Activated CD4-positive, alpha-beta T cell treated with anti-CD3 and anti-CD28 coated beads for 4 hours (primary cell): ENCODE data around the gene PRELID3B.

Experiments
- DNase-seq, 2 donors: peaks; one replicate each; pipeline ENCODE4 v3.0.0-alpha.2; 2020

The PRELID3B gene

GRCh38 chr20:58992911-58993310, 49.7 kb downstream of the PRELID3B start:
- DNase-seq, result no peak

DNA sequence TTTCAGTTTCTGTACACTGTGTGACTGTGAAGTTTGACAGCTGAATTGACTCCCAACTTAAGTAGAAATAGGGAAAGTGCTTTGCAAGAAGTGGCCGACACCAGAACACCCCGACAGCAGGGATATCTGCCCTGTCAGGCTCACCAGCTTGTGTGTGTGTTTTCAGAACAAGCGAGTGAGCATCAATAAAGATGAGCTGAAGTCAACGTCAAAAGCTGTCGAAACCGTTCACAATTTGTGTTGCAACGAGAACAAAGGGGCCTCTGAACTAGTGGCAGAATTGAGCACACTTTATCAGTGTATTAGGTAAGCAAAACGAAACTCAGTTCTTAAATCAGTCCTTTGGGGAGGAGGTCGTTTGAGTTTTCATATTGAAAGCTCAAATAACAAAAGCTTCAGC, 50.9 kb downstream of the PRELID3B start:
- DNase-seq, result no peak

DNA sequence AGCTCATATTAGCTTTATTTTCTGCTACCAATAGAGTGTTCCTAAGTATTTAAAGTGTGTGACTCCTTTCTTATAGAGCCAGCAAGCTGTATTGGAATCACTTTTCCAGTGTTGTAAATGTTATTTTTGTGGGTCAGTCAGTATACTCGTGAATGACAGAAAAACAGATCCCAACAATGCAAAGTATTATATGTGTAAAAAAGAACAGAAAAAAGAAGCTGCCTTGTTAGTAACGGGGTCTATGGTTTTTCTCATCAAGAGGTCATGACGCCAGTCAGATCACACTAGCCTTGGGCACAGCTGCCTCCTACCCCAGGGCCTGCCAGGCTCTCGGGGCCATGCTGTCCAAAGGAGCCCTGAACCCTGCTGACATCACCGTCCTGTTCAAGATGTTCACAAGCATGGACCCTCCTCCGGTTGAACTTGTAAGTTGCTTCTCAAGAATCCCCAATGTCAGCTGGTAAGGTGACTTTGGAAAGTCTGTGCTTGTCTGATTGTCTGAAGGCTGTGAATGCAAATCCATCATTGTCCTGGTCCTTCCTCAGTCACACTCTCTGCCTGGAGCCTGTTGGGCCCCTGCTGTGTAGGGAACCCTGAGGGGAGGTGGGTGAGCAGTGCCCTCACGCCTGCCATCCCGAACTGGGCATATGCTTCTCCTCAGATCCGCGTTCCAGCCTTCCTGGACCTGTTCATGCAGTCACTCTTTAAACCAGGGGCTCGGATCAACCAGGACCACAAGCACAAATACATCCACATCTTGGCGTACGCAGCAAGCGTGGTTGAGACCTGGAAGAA, 51.7 kb downstream of the PRELID3B start:
- DNase-seq, result no peak

GRCh38 chr20:58989196-58989595, 53.4 kb downstream of the PRELID3B start:
- DNase-seq, result no peak

DNA sequence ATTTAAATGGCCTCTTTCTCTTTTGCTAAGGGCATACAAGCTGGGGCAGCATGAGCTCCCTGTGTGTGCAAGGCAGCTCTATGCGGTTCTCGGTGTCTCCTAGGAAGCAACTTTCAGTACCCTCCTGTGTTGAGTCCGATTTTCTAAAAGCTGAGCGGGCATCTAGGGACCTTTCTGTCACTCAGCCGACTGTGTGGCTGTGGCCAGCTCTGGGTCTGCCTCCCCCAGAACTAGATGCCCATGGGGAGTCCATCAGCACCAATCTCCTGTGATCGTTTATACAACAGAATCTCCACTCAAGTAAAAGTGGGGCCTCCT, 54.1 kb downstream of the PRELID3B start:
- no peak for DNase-seq

DNA sequence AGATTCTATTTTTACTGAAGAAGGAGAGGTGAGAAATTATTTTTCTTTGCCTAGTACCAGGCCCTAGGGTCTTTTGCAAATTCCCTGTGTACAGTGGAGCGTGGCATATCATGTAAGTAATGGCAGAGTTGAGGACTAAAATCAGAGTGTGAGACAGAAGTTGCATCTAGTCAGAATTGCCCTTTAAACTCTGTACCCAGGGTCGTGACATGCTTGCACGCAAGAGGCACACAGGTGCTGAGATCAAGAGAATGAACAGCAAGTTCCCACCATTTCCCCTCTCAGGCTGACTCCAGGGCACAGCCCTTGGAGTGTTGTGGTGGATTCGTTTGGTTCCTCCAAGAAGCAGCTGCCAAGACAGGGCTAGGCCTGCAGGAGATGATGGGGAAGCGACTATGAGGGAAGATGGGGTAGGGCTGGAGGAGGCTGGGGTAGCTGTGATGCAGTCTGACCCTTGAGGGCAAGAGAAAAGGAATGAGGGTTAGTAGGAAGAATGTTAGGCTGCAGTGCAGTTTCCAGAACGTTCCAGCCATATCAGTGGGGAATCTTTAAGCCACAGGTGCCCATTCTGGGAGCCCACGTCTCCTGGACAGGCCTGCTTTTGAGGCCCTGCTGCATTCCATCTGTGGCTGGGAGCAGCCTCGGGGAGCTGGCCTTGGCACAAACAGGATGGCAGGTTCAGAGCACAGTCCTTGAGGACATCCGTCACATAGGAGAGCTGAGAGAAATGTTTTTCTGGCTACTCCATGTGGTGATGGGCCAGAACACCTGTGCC, 54.6 kb downstream of the PRELID3B start:
- DNase-seq, result no peak

DNA sequence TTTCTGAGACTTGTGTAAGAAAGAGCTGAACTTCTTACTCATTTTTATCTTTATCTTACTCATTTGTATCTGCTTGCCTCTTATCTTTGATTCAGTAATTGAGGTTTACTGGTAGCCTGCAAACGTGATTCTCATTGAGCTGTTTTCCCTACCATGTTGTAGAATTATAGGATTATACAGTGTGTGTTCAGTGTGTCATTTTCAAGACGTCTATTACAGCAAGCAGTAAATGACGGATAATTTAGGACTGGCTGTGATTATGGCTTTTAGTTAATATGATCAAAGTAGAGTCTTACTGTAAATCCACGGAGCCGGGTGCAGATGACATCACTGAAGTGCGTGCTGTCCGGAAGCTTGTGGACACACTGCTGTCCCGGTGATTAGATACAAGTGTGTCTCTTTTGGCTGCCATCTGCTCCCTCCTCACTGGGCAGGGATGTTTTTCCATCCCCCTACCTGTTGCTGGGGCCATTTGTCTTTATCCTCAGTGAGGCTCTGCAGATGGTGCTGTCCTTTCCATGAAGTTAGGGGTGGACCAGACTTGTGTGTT, 55.5 kb downstream of the PRELID3B start:
- no peak for DNase-seq

DNA sequence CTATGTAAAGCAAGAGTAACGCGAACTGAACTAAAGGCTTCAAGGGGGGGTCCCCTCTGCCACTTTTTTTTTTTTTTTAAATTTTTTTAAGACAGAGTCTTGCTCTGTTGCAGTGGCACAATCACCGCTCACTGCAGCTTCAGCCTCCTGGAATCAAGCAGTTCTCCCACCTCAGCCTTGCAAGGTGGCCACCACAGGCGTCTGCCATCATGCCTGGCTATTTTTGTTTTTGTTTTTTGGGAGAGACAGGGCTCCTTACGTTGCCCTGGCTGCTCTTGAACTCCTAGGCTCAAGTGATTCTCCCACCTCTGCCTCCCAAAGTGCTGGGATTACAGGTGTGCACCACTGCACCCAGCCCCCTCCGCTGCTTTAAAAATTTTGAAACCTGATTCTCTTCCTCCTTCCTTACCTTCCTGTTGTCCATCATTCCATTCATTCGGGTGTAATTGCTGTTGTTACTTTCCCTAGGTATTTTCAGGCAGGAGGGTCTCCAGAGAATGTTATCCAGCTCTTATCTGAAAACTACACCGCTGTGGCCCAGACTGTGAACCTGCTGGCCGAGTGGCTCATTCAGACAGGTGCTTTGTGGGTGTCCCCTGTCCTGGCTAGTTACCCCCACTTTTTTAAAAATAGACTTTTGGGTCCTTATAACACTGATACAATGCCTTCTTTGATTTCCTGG, 56.2 kb downstream of the PRELID3B start:
- DNase-seq, result no peak

DNA sequence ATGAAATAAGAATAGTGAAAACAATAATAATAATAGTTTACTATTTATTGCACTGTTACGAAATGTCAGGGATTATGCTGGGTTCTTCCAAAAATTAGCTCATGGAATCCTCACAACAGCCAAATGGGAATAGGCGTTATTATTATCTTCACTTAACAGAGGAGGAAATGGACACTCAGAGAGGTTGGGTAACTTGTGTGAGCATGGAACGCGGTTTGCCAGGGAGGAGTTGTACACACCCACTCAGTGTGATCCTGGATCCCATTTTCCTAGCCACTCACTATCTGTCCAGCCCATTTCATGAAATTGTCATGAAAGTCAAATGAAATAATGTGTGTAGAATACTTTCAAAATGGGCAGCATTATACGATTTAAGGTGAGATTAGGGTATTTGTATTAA, 56.9 kb downstream of the PRELID3B start:
- DNase-seq, result no peak

DNA sequence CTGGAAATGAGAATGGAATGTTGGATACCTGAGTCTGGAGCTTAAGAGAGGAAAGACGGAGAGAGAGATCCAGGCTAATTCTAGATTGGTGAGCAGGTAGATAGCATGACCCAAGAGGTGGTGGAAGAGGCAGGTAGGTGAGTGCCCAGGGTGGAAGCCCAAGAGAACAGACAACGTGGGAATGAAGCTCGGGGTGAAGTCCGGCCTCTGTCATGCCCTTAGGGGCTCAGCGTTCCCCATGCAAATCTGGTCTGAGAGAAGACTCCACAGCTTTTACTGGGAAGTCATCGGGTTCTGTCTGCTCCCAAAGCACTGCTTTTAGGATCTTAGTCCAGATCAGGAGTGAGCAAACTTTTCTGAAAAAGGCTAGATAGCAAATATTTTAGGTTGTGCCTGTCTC, 57.9 kb downstream of the PRELID3B start:
- DNase-seq, result no peak
